H9 (cell line): ENCODE data around the gene L3MBTL4. TPM values are rescaled to one million over a fixed set of nuclear protein-coding genes. Genes with fewer than 3 reads are reported as not detected.

Experiments
- DNase-seq: peaks from one replicate; pipeline ENCODE4 v3.0.0-alpha.2; 2017
- H2AFZ ChIP-seq: one replicate; pipeline ENCODE4 v1.6.1; 2013; ENCODE audit warnings: mild to moderate bottlenecking, low read length, control low read depth, moderate library complexity
- H2AK5ac ChIP-seq: 2 replicates; pipeline ENCODE4 v1.6.1; 2013; ENCODE audit warnings: low read length, control low read depth, mixed read lengths; ENCODE audit not compliant: insufficient read length
- H2BK120ac ChIP-seq: one replicate; pipeline ENCODE4 v1.6.1; 2013; ENCODE audit warnings: low read depth, mild to moderate bottlenecking, low read length, control low read depth, inconsistent platforms; ENCODE audit not compliant: poor library complexity, severe bottlenecking
- H2BK12ac ChIP-seq: 2 replicates; pipeline ENCODE4 v1.6.1; 2013; ENCODE audit warnings: low read length, control low read depth, mixed read lengths, low read depth; ENCODE audit not compliant: insufficient read length
- H2BK15ac ChIP-seq: 2 replicates; pipeline ENCODE4 v1.6.1; 2013; ENCODE audit warnings: low read depth, low read length, control low read depth
- H2BK20ac ChIP-seq: one replicate; pipeline ENCODE4 v1.6.1; 2013; ENCODE audit warnings: low read depth, mild to moderate bottlenecking, low read length, control low read depth, inconsistent platforms; ENCODE audit not compliant: poor library complexity, severe bottlenecking
- H2BK5ac ChIP-seq: 2 replicates; pipeline ENCODE4 v1.6.1; 2013; ENCODE audit warnings: low read length, control low read depth, mixed read lengths; ENCODE audit not compliant: insufficient read length
- H3K14ac ChIP-seq: 2 replicates; pipeline ENCODE4 v1.6.1; 2013; ENCODE audit warnings: low read length, control low read depth; ENCODE audit not compliant: insufficient read depth
- H3K18ac ChIP-seq: 2 replicates; pipeline ENCODE4 v1.6.1; 2013; ENCODE audit warnings: low read depth, mild to moderate bottlenecking, mixed read lengths, low read length, control low read depth; ENCODE audit not compliant: insufficient read length
- H3K23ac ChIP-seq: 2 replicates; pipeline ENCODE4 v1.6.1; 2013; ENCODE audit warnings: low read length, control low read depth, mixed read lengths, low read depth; ENCODE audit not compliant: insufficient read length
- H3K23me2 ChIP-seq: 2 replicates; pipeline ENCODE4 v1.6.1; 2013; ENCODE audit warnings: low read depth, mild to moderate bottlenecking, mixed read lengths, low read length, control low read depth; ENCODE audit not compliant: insufficient read length, poor library complexity, severe bottlenecking
- H3K27ac ChIP-seq: 2 replicates; pipeline ENCODE4 v1.5.1; 2013; ENCODE audit warnings: low read length, control low read depth, mixed read lengths, low read depth; ENCODE audit not compliant: insufficient read length
- H3K27me3 ChIP-seq: 2 replicates; pipeline ENCODE4 v1.6.1; 2013; ENCODE audit warnings: low read length, control low read depth, inconsistent platforms; ENCODE audit not compliant: insufficient read depth
- H3K4ac ChIP-seq: 2 replicates; pipeline ENCODE4 v1.6.1; 2013; ENCODE audit warnings: low read depth, mild to moderate bottlenecking, control low read depth, inconsistent platforms, low read length, moderate library complexity
- H3K4me1 ChIP-seq: 2 replicates; pipeline ENCODE4 v1.6.1; 2013; ENCODE audit warnings: low read length, control low read depth, inconsistent platforms; ENCODE audit not compliant: insufficient read depth
- H3K4me2 ChIP-seq: 2 replicates; pipeline ENCODE4 v1.6.1; 2013; ENCODE audit warnings: low read length, control low read depth, mixed read lengths; ENCODE audit not compliant: insufficient read length, insufficient read depth
- H3K56ac ChIP-seq: 2 replicates; pipeline ENCODE4 v1.6.1; 2013; ENCODE audit warnings: low read depth, mild to moderate bottlenecking, mixed read lengths, low read length, control low read depth; ENCODE audit not compliant: insufficient read length
- H3K79me1 ChIP-seq: 2 replicates; pipeline ENCODE4 v1.6.1; 2013; ENCODE audit warnings: low read depth, mild to moderate bottlenecking, moderate library complexity, low read length, control low read depth, inconsistent platforms; ENCODE audit not compliant: insufficient read depth, poor library complexity, severe bottlenecking
- H3K79me2 ChIP-seq: 2 replicates; pipeline ENCODE4 v1.6.1; 2013; ENCODE audit warnings: low read length, control low read depth, inconsistent platforms; ENCODE audit not compliant: insufficient read depth
- H3K9ac ChIP-seq: 2 replicates; pipeline ENCODE4 v1.6.1; 2013; ENCODE audit warnings: low read length, control low read depth, mixed read lengths; ENCODE audit not compliant: insufficient read length; ENCODE audit errors: extremely low read depth
- H3K9me3 ChIP-seq: one replicate; pipeline ENCODE4 v1.6.1; 2013; ENCODE audit warnings: low read depth, low read length, inconsistent platforms; ENCODE audit not compliant: control insufficient read depth
- H3T11ph ChIP-seq: one replicate; pipeline ENCODE4 v1.6.1; 2013; ENCODE audit warnings: mild to moderate bottlenecking, low read length, control low read depth, inconsistent platforms
- H4K20me1 ChIP-seq: one replicate; pipeline ENCODE4 v1.6.1; 2013; ENCODE audit not compliant: control insufficient read depth, insufficient read length, insufficient read depth
- H4K5ac ChIP-seq: 2 replicates; pipeline ENCODE4 v1.6.1; 2013; ENCODE audit warnings: low read depth, mild to moderate bottlenecking, mixed read lengths, low read length, control low read depth; ENCODE audit not compliant: insufficient read length
- H4K8ac ChIP-seq: replicated peaks from 2 replicates; pipeline ENCODE4 v1.6.1; 2013; ENCODE audit warnings: low read length, control low read depth, mixed read lengths, low read depth; ENCODE audit not compliant: insufficient read length
- H4K91ac ChIP-seq: 2 replicates; pipeline ENCODE4 v1.6.1; 2013; ENCODE audit warnings: low read depth, mild to moderate bottlenecking, moderate library complexity, mixed read lengths, low read length, control low read depth; ENCODE audit not compliant: insufficient read length
- H3K27ac Mint-ChIP-seq, 3 experiments: 2 replicates in 2 of 3; 3 replicates in 1 of 3; pipeline ENCODE4 v1.8.0; 2020 to 2021; ENCODE audit warnings: mixed read lengths in 3 of 3, mild to moderate bottlenecking in 1 of 3, moderate library complexity in 1 of 3
- H3K27me3 Mint-ChIP-seq: 2 replicates; pipeline ENCODE4 v1.8.0; 2021; ENCODE audit warnings: low read depth, mild to moderate bottlenecking, moderate library complexity, mixed read lengths
- H3K36me3 Mint-ChIP-seq, 3 experiments: 2 replicates in 2 of 3; 3 replicates in 1 of 3; pipeline ENCODE4 v1.8.0; 2020 to 2021; ENCODE audit warnings: low read depth in 3 of 3, mixed read lengths in 3 of 3; ENCODE audit not compliant: insufficient read depth in 1 of 3
- H3K4me1 Mint-ChIP-seq, 2 experiments: 2 replicates each; pipeline ENCODE4 v1.8.0; 2020; ENCODE audit warnings: mixed read lengths in 2 of 2
- H3K4me3 Mint-ChIP-seq, 2 experiments: 2 replicates in 1 of 2; 3 replicates in 1 of 2; pipeline ENCODE4 v1.8.0; 2020 to 2021; ENCODE audit warnings: mild to moderate bottlenecking in 2 of 2, mixed read lengths in 2 of 2, moderate library complexity in 1 of 2
- H3K9me3 Mint-ChIP-seq, 2 experiments: 2 replicates in 1 of 2; 3 replicates in 1 of 2; pipeline ENCODE4 v1.8.0; 2020; ENCODE audit warnings: mild to moderate bottlenecking in 2 of 2, mixed read lengths in 2 of 2, moderate library complexity in 1 of 2
- WGBS: extraction: QIAGEN DNeasy Blood & Tissue Kit; methylation state at CpG from one replicate; pipeline ENCODE4 v1.1.7; 2013; ENCODE audit warnings: missing lambda C conversion rate, low lambda C conversion rate, mixed read lengths; ENCODE audit not compliant: insufficient read length; ENCODE audit errors: extremely low coverage; 5-methylcytosine and 5-hydroxymethylcytosine counted together
- total RNA-seq: library from RNA; stranded (reverse); gene quantifications from 2 replicates; pipeline ENCODE4 v1.2.1, GENCODE V29; 2021
- TF ChIP-seq, protein P1 (sequence below): fragments of 200-600 bp; sonication (generic); conservative IDR thresholded peaks from 3 replicates; pipeline ENCODE4 v1.8.0; 2021; ENCODE audit warnings: antibody characterized with exemption, mild to moderate bottlenecking

Gene L3MBTL4
- total RNA-seq, 1 experiment from 2014 or later: 1.9 TPM

DNA sequence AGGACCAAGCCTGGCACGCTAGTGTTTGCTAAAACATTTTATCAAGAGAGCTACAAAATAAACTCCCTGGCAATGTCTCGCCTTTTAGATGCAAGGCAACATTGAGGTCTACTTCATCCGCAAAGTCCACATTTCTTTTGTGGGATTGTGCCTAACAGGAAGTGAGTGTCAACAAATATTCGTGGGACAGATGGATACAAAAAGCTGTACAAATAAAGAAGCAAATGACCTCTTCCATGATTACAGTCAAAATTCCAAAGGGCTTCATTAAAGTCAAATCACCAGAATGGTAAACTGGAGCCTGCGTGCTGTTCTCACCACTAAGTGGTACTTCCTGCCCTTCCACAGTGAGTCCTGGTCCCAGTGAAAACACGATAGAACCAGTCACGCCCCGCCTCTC is 40.4 kb downstream of the L3MBTL4 start:
- no peak for DNase-seq
- no peaks in the 10 kb centered on the region for H3K4me1 ChIP-seq
- Mint-ChIP-seq H3K27me3 (no peaks in the 10 kb centered on the region), H3K36me3 (peaks cover 0 to 7% (median 0%) of the 10 kb centered on the region in 3 experiments; a peak in 3 of 7 replicates), H3K4me1 (no peaks in the 10 kb centered on the region), H3K9me3 (peaks cover 3 to 6% of the 10 kb centered on the region in 2 experiments; a peak in 3 of 5 replicates), H3K4me3 (no peak overlapping the region), H3K27ac (peak overlapping the region in 1 of 3 experiments; percentile 1; a peak in 1 of 7 replicates)
- H2AFZ ChIP-seq: no peak overlapping the region
- no peak overlapping the region for H3K56ac ChIP-seq
- no peak overlapping the region for H3K14ac ChIP-seq
- H3K79me1 ChIP-seq: no peaks in the 10 kb centered on the region
- H3K79me2 ChIP-seq: no peaks in the 10 kb centered on the region
- H3K23ac ChIP-seq: no peak overlapping the region
- H3K4ac ChIP-seq: no peak overlapping the region
- no peak overlapping the region for H4K8ac ChIP-seq
- no peak overlapping the region for H2BK12ac ChIP-seq
- H3T11ph ChIP-seq: no peak overlapping the region
- no peaks in the 10 kb centered on the region for H3K23me2 ChIP-seq
- H4K91ac ChIP-seq: no peak overlapping the region
- no peaks in the 10 kb centered on the region for H3K9me3 ChIP-seq
- no peak overlapping the region for H3K18ac ChIP-seq
- H2BK15ac ChIP-seq: no peak overlapping the region
- H2BK5ac ChIP-seq: no peak overlapping the region
- H2BK120ac ChIP-seq: no peak overlapping the region
- no peak overlapping the region for H4K5ac ChIP-seq
- no peaks in the 10 kb centered on the region for H4K20me1 ChIP-seq
- no peaks in the 10 kb centered on the region for H3K27me3 ChIP-seq
- H3K27ac ChIP-seq: no peak overlapping the region
- WGBS: no CpG with 5 or more reads among the region's 8 CpGs
- H2AK5ac ChIP-seq: no peak overlapping the region
- TF ChIP-seq, protein P1, sequence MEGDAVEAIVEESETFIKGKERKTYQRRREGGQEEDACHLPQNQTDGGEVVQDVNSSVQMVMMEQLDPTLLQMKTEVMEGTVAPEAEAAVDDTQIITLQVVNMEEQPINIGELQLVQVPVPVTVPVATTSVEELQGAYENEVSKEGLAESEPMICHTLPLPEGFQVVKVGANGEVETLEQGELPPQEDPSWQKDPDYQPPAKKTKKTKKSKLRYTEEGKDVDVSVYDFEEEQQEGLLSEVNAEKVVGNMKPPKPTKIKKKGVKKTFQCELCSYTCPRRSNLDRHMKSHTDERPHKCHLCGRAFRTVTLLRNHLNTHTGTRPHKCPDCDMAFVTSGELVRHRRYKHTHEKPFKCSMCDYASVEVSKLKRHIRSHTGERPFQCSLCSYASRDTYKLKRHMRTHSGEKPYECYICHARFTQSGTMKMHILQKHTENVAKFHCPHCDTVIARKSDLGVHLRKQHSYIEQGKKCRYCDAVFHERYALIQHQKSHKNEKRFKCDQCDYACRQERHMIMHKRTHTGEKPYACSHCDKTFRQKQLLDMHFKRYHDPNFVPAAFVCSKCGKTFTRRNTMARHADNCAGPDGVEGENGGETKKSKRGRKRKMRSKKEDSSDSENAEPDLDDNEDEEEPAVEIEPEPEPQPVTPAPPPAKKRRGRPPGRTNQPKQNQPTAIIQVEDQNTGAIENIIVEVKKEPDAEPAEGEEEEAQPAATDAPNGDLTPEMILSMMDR: no peak
- no peak overlapping the region for H3K9ac ChIP-seq
- no peak overlapping the region for H3K4me2 ChIP-seq
- no peak overlapping the region for H2BK20ac ChIP-seq
